C1 segment of cervical spinal cord (tissue), 14 donors: ENCODE results near the gene ARGLU1.
A peak's percentile ranks its signal among the peaks of the same experiment; 100 is the strongest.

Experiments used
- DNase-seq, 14 donors: peaks; one replicate each; lab custom pipeline; 2025; lab: John Stamatoyannopoulos, UW

ARGLU1 gene

GRCh38 chr13:106587787-106588186, 19.9 kb upstream of the ARGLU1 start:
- no peak for DNase-seq

GRCh38 chr13:106586648-106587166, 18.8 kb upstream of the ARGLU1 start:
- DNase-seq = no peak

GRCh38 chr13:106581225-106581624, 13.3 kb upstream of the ARGLU1 start:
- no peak for DNase-seq

DNA sequence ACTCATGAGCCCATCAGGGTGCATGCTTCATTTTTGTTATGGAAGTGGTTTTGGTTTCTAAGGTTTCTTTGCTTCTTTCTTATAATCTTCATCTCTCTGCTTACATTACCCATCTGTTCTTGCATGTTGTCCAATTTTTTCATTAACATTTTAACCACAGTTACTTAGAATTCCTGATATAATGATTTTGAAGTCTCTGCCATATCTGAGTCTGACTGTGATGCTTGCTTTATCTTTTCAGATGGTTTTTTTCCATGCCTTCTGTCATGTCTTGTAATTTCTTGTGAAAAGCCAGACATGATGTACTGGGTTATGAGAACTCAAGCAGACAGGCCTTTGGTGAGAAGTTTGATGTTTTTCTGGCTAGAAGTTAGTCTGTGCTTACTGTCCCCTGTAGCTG, 8.0 kb upstream of the ARGLU1 start:
- no peak for DNase-seq

GRCh38 chr13:106573868-106574267, 5.9 kb upstream of the ARGLU1 start:
- DNase-seq = no peak

GRCh38 chr13:106573284-106573846, 5.4 kb upstream of the ARGLU1 start:
- no peak for DNase-seq

GRCh38 chr13:106570299-106570852, 2.4 kb upstream of the ARGLU1 start:
- peak in 3 of 14 donors; percentile 3 to 21 (median 5) for DNase-seq

DNA sequence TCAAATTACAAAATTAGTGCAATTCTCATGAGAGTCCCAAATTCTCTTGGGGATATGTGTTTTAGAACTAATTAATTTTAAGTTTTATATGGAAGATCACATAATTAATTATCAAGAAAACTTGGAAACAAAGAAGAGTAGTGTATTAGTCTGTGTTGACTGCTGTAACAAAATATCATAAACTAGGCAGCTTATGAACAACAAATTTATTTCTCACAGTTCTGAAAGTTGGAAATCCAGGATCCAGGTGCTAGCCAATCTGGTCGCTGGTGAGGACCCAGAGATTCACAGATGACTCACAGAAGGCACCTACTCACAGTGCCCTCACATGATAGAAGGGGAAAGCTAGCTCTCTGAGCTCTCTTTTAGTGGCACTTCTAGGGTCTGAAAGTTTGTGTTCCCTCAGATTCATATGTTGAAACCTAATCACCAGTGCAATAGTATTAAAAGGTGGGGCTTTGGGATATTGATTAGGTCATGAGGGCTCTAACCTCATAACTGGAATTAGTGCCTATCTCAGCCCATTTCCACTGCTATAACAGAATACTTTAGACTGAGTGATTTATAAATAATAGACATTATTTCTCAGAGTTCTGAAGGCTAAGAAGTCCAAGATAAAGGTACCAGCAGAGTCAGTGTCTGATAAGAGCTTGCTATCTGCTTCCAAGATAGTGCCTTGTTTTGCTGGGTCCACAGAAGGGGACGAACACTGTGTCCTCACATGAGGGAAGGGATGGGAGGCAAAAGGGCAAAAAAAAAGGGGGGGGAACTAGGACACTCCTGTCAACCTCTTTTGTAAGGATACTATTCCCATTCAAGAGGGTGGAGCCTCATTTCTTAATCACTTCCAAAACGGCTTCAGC, 1.5 kb upstream of the ARGLU1 start:
- DNase-seq = no peak

DNA sequence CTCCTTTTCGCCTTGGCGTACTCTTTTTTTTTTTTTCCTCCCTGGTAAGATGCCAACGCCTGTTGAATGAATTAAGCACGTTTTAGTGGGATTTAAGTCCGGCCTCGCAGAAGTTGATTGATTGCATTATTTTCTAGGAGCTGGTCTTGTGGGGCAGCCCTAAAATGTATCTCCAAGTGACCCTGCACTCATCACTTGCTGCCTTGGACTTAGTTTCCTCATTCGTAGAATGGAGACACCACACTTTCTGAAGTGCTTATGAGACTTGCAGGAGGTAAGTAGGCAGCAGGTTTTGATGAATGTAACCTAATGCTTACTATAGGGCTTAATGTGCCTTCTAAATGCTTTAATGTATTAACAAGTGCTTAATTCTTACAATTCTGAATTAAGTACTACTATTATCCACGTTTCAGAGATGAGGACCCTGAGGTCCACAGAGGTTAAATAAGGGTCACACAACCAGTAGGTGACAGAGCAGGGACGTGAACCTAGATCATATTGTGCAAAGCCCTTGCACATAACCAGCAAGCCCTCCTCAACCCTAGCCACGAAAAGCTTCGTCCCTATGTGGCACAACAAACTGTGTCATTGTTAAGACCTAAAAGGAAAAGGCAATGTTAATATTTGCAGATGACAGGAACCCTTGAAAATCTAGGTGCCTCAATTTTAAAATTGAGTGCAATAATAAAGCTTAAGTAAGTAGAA, 514 bp upstream of the ARGLU1 start:
- no peak for DNase-seq

DNA sequence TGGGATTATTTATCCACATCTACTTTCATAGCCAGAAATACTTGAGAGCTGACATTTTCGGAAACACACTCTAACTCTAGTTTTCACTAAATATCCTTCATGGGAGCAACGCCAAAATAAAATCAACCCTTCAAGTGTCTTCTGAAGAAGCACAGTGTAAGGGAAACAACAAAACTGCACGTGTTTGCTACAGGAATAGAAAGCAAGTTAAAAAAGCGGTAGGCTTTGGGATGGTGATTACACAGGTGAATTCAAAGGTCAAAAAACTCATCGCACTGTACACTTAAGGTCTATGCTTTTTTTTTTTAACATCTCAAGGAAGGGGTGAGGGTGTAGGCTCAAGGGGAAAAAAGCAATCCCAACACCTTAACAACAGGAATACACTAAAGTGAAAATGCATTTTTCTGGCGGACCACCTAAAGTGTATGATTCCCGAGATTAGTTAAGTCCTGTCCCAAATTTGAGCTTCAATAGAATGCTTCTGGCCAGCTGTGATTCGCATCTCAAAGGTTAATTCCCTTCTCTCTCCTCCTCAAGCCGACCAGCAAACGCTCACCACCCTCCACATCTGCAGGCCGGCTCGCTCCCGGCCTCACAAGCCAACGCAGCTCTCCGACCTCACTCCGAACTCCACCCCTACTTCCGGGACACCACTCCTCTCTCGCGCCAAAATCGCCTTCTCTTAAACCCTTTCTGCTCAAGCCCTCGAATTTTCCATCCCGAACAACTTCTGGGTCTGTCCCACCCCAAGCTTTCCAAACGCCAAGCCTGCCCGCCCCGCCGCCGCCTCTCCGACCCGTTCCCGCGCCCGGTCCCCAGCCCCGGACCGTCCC, 1.1 kb downstream of the ARGLU1 start:
- DNase-seq = peak in 7 of 14 donors; percentile 23 to 78 (median 57)

DNA sequence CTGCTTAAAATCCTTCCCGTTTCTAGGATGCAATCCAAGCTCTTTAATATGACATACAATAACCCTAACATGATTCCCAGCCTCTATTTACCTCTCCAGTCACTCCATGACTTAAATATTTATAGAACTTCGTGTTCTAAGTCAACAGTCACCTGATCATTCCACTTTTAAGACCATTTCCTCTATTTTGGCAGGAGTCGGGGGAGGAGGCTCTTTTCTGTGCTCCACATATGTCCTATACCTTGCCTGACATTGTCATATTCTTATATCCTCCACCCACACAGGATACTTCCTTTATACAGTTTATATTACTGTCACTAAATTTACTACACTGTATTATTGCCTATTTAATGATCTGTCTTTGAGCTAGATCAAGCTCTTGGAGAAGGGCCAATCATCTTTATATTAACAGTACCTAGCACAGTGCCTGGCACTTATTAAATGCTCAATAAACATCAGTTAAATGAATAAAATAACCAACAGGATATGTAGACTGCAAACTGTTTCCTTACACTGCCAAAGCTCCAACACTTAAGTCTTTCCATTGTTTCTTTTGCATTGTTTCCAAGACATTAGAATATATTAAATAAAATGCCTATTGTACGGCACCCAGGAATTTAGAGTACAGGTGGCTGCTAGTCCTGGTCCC, 2.7 kb downstream of the ARGLU1 start:
- DNase-seq = no peak

GRCh38 chr13:106562301-106562700, 5.6 kb downstream of the ARGLU1 start:
- DNase-seq = no peak

GRCh38 chr13:106561551-106562170, 6.3 kb downstream of the ARGLU1 start:
- DNase-seq = peak in 2 of 14 donors; percentile 3 to 5

DNA sequence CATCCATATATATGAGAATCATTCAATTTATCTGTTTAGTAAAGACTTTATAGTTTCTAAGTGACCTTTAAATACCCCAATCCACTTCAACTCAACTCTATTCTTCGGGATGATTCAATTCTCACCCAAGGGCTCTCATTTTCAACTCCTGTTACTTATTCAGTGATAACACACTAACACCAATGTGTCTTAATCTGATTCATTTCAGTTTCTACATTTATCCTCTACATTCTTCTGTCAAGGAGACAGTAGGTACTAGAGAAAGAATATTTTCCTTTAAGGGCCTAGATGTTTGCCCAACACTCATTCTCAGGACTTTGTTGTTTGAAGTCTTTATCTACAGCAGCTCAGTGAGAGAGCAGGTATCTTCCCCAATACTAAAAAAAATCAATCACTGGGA, 7.1 kb downstream of the ARGLU1 start:
- no peak for DNase-seq

DNA sequence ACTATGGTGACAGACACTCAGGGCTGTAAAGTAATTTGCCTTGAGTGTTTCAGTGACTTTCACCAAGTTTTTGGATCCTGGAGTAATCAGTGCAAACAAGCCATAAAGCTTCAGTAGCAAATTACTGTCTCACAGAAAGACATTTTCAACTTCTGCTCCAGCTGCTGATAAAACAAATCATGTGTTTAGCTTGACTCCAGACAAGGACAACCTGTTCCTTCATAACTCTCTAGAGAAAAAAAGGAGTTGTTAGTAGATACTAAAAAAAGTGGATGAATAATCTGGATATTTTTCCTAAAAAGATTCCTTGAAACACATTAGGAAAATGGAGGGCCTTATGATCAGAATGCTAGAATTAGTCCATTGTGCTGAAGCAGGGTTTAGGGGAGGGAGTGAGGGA, 9.4 kb downstream of the ARGLU1 start:
- DNase-seq = no peak

DNA sequence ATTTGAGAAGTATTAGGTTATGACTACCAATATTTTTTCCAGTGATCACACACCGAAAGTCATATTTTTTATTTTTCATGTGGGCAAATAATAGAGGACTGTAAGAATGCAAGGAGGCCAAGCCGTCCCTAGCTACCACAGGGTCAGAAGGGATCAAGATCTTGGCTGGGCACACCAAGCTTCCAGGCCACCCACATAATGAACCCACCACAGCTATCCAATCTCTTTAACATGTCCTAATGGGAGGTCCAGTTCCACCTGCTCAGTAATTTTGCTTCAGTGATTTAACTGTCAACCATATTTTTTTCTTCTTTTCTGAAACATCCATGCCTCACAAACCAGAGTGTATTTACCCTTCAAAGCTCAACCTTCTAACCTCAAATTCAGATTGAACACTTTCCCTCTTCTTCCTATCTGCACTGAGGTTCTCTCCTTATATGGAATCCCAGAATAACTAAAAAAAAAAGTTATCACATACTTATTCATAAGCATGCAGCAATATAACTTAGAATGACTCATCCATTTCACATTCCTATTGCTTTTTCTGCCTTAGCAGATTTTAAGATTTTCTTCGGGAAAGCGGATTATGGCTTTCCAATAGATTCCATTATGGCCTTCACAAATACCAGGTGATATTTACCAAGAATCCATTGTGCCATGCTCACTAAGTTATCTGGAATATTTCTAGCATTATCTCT, 12.2 kb downstream of the ARGLU1 start:
- DNase-seq = no peak

DNA sequence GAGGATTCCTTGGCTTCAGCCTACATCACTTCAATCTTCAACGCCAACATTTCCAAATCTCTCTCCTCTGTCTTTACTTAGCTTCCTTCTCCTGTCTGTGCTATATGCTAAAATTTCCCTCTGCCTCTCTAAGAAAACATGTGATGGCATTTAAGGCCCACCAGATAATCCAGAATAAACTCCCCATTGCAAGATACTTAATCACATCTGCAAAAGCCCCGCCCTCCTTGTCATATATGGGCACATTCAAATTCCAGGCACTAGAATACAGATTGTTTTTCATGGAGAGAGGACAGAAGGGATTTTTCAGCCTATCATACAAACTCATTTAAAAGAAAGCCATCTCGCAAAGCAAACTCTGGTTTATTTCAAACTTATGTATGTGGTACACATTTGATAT, 16.2 kb downstream of the ARGLU1 start:
- no peak for DNase-seq

- no peak for DNase-seq
These were observed 16.6 kb downstream of the ARGLU1 start for GRCh38 chr13:106551350-106551749.

DNA sequence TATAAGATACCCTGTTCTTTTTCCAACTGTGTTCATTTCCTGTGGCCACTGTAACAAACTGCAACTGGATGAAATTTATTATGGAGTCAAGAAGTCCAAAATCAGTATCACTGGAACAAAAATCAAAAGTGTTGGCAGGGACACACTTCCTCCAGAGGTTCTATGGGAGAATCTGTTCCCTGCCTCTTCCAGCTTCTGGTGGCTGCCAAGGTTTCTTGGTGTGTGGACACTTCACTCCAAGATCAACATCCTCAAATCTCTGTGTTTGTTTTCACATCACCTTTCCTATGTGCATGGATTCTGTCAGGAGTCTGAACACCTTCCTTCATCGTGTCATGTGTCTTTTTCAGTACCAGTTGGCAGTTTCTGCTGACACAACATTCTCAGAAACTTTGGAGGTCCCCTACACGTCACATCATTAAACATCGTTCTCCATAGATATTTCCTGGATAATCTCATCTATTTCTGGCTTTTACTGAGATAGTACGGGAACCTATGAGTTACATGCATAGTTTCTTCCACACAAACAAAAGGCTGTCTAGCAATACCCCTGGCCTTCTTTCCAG, 17.3 kb downstream of the ARGLU1 start:
- no peak for DNase-seq
